ENCODE results near the gene CRB3.

The CRB3 gene, protein sequence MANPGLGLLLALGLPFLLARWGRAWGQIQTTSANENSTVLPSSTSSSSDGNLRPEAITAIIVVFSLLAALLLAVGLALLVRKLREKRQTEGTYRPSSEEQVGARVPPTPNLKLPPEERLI

DNA sequence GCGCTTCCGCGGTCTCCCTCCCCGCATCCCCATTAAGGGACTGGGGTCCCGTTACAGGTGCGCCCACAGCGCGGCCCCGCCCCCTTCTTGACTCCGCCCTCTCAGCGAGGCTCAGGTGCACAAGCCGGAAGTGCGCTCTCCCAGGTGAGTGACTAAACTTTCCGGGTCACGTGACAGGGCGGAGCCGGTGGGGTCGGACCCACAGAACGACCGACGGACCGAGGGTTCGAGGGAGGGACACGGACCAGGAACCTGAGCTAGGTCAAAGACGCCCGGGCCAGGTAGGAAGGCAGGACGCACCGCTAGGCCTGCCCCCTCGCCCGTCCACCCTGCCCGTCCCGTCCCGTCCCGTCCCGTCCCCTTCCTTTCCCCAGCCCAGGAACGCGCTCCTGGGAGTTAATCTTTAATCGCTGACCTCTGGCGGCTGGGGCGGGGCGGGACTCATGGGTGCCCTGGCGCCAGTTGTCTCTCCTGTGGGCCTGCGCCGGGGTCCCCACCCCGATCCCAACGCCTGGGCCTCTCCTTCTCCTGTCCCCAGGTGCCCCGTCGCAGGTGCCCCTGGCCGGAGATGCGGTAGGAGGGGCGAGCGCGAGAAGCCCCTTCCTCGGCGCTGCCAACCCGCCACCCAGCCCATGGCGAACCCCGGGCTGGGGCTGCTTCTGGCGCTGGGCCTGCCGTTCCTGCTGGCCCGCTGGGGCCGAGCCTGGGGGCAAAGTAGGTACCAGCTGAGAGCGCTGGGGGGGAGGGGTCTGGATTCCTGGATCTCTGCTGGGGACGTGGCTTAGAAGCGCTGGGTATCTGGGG is at the start of gene CRB3:
TSS of gene CRB3 (plus strand) at position 202 of the 804 bp plus-strand sequence. CDS start at position 633, 431 bp downstream.
- peaks cover 15% of the 10 kb centered on the region for H3K36me3 ChIP-seq (ENCODE audit: control insufficient read depth, insufficient read depth, low read length)
- H3K9me3 ChIP-seq (ENCODE audit: control insufficient read depth, insufficient read depth, low read length) = no peaks in the 10 kb centered on the region
- peak within 1 kb of the TSS; percentile 35; the same call in 1 of the 2 replicates for H3K9ac ChIP-seq (ENCODE audit: low read depth, low read length)
- peak within 1 kb of the TSS; percentile 59 for H3K27ac ChIP-seq (ENCODE audit: low read depth, low read length)
- 0 out of 2 replicates have a peak, but pooled peaks cover 7% of the 10 kb centered on the region for H3K4me1 ChIP-seq (ENCODE audit: control insufficient read depth, insufficient read depth, low read length)
- peak within 1 kb of the TSS; percentile 79 for H3K4me3 ChIP-seq (ENCODE audit: low read depth, low read length)
- peaks cover 4% of the 10 kb centered on the region; the same call in 1 of the 2 replicates for H3K27me3 ChIP-seq (ENCODE audit: control insufficient read depth, insufficient read depth, low read length)

DNA sequence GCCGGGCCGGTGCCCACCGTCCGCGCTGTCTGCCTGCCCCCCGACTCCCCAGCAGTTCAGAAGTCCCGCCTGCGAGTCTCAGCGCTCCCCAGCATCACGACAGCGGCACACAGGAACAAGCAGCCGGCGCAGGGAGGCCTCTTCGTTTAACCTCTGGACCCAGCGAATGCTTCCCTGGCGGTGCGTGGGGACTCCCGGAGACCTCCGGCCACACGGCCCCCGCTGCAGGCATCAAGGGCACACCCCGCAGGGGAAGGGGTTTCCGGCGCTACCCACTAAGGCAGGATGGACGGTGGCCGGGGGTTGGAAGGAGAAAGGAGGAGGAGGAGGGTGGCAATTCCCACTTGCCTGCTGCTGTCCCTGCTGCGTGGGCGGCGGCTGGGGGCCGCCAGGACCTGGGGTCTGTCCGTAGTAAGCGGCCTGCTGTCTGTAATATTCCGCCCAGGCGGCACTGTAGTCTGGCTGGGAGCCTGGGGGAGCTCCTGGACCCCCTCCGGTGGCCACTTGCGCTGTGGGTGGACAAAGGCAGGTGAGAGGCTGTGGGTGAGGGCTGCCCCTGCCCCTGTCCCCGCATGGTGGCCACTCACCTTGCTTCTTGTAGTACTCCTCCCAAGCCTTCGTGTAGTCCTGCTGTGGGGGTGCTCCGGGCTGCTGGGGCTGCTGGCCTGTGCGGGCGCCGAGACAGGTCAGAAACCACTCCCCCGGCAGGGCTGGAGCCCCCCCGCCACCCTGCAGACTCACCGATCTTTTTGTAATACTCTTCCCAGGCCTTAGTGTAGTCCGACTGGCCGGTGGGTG is 49.1 kb upstream of the CRB3 start:
- peak overlapping the region; percentile 5 for H3K27ac ChIP-seq (ENCODE audit: low read depth, low read length)
- H3K9ac ChIP-seq (ENCODE audit: low read depth, low read length) = no peak overlapping the region
- no peak overlapping the region for H3K4me3 ChIP-seq (ENCODE audit: low read depth, low read length)
- no peaks in the 10 kb centered on the region for H3K27me3 ChIP-seq (ENCODE audit: control insufficient read depth, insufficient read depth, low read length)
- H3K4me1 ChIP-seq (ENCODE audit: control insufficient read depth, insufficient read depth, low read length) = peaks cover 6% of the 10 kb centered on the region; the same call in 1 of the 2 replicates
- no peaks in the 10 kb centered on the region for H3K9me3 ChIP-seq (ENCODE audit: control insufficient read depth, insufficient read depth, low read length)
- H3K36me3 ChIP-seq (ENCODE audit: control insufficient read depth, insufficient read depth, low read length) = peaks cover 64% of the 10 kb centered on the region

DNA sequence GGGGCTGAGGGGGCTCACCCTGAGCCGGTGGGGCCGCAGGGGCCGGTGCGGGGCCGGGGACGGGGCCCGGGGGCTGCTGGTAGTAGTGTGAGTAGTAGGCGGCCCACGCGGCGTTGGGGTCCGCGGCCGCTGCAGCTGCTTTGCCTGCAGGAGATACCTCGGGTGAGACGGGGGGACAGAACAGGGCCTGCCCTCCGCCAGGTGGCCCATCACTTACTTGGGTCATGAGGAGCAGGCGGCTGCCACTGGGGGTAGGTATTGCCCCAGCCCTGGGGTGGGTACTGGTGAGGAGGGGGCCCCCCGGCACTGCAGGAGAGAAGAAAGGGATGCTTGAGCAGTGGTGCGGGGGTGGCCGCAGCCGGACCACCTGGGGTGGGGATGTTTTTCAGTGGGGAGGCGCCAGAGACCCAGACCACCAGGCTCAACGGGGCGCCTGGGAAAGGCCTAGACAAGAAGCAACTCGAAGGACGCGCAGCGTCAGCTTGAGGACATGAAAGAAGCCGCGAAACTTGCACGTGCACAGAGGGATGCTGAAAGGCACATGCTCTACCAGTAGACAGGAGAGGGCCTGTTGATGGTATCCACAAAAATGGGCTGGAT is 48.4 kb upstream of the CRB3 start:
- Histone ChIP-seq H3K27ac (ENCODE audit: low read depth, low read length) (no peak overlapping the region), H3K4me1 (ENCODE audit: control insufficient read depth, insufficient read depth, low read length) (peaks cover 6% of the 10 kb centered on the region; the same call in 1 of the 2 replicates), H3K9me3 (ENCODE audit: control insufficient read depth, insufficient read depth, low read length) (no peaks in the 10 kb centered on the region), H3K4me3 (ENCODE audit: low read depth, low read length) (no peak overlapping the region), H3K36me3 (ENCODE audit: control insufficient read depth, insufficient read depth, low read length) (peaks cover 70% of the 10 kb centered on the region), H3K27me3 (ENCODE audit: control insufficient read depth, insufficient read depth, low read length) (no peaks in the 10 kb centered on the region), H3K9ac (ENCODE audit: low read depth, low read length) (no peak overlapping the region)

DNA sequence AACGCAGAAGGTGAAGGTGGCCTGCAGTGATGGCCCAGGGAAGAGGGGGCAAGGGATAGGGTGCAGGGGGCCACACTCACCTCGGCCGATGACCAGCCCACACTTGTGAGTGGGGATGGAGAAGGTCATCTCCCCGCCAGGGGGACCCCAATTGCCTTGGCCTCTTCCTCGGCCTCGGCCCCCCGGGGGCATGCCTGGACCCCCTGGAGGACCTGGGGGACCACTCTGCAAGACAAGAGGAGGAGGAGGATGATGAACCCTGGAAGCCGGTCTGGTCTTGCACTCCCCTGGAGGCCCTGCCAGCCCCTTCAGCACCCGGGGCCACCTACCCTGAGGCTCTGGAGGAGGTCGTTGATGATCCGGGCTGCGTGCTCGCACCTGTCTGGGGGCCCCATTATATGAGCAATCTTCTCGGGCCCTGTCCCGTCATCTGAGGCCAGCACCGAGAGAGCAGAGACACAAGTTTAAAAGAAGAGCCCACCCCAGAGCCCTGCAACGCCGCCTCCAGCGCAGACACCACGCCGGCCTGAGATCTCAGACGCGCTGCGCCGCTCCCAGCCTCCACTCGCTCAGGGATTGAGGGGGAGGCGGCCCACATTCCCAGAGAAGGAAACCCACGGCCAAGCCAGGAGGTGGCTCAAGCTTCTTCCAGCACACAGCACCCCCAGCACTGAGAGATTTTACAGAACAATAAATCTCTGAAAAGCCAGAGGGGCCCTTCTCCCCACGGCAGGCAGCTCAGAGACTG is 47.2 kb upstream of the CRB3 start:
- H3K9ac ChIP-seq (ENCODE audit: low read depth, low read length) = no peak overlapping the region
- no peak overlapping the region for H3K27ac ChIP-seq (ENCODE audit: low read depth, low read length)
- H3K4me1 ChIP-seq (ENCODE audit: control insufficient read depth, insufficient read depth, low read length) = peaks cover 6% of the 10 kb centered on the region; the same call in 1 of the 2 replicates
- H3K36me3 ChIP-seq (ENCODE audit: control insufficient read depth, insufficient read depth, low read length) = peaks cover 82% of the 10 kb centered on the region
- H3K9me3 ChIP-seq (ENCODE audit: control insufficient read depth, insufficient read depth, low read length) = no peaks in the 10 kb centered on the region
- H3K4me3 ChIP-seq (ENCODE audit: low read depth, low read length) = no peak overlapping the region
- no peaks in the 10 kb centered on the region for H3K27me3 ChIP-seq (ENCODE audit: control insufficient read depth, insufficient read depth, low read length)

DNA sequence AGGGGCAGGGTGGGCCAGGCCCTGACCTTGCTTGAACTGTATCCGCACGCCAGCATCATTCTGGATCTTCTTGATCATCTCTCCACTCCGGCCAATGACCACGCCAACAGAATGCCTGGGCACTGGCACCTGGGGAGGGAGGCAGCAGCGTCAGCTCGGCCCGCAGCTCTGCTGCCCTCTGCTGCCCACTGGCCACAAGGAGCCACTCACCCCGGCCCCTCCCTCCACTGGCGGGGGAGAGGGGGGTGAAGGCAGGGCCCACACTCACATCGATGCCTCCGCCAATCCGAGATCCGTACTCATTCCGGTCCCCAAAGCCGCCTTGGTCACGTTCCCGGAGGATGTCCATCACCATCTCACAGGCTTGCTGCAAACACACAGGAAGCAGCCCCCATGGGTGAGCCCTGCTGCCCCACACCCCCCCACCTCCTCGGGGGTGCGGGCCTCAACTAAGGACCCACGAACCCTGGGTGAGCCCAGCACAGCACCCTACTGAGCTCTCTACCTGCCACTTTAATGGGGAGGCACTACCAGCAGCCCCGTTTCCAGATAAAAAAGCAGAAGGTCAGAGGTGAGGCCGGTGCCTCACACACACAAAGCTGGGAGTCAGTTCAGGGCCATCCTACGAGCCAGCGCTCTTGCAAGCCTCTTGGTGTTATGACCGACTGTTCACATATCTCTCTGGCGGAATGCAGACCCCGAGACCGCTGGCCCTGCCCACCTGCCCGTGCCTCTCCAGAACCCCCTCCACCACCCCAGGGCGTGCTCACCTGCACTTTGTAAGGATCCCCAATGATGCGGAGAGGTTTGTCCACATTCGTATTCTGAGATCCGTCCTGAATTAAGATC is 46.1 kb upstream of the CRB3 start:
- Histone ChIP-seq H3K9me3 (ENCODE audit: control insufficient read depth, insufficient read depth, low read length) (no peaks in the 10 kb centered on the region), H3K9ac (ENCODE audit: low read depth, low read length) (no peak overlapping the region), H3K4me3 (ENCODE audit: low read depth, low read length) (no peak overlapping the region), H3K27me3 (ENCODE audit: control insufficient read depth, insufficient read depth, low read length) (no peaks in the 10 kb centered on the region), H3K4me1 (ENCODE audit: control insufficient read depth, insufficient read depth, low read length) (no peaks in the 10 kb centered on the region), H3K27ac (ENCODE audit: low read depth, low read length) (no peak overlapping the region), H3K36me3 (ENCODE audit: control insufficient read depth, insufficient read depth, low read length) (peaks cover 93% of the 10 kb centered on the region)

DNA sequence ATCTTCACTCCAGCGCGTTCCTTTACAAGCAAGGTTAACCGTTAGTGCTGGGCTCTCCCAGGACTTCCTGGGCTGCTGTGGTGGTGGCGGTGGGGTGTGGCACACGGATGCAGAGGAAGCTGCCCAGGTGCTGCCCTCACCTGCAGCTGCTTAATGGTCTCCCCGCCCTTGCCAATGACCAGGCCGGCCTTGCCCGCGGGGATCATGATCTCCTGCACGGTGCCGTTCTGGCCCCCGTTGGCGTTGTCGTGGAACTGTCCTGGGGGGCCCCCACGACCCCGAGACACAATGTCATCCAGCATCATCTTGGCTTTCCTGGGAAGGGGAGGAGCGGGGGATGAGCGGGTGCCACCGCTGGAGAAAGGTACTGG is 45.5 kb upstream of the CRB3 start:
- Histone ChIP-seq H3K36me3 (ENCODE audit: control insufficient read depth, insufficient read depth, low read length) (peaks cover 90% of the 10 kb centered on the region), H3K27me3 (ENCODE audit: control insufficient read depth, insufficient read depth, low read length) (no peaks in the 10 kb centered on the region), H3K9ac (ENCODE audit: low read depth, low read length) (no peak overlapping the region), H3K9me3 (ENCODE audit: control insufficient read depth, insufficient read depth, low read length) (no peaks in the 10 kb centered on the region), H3K4me1 (ENCODE audit: control insufficient read depth, insufficient read depth, low read length) (no peaks in the 10 kb centered on the region), H3K27ac (ENCODE audit: low read depth, low read length) (no peak overlapping the region), H3K4me3 (ENCODE audit: low read depth, low read length) (no peak overlapping the region)

DNA sequence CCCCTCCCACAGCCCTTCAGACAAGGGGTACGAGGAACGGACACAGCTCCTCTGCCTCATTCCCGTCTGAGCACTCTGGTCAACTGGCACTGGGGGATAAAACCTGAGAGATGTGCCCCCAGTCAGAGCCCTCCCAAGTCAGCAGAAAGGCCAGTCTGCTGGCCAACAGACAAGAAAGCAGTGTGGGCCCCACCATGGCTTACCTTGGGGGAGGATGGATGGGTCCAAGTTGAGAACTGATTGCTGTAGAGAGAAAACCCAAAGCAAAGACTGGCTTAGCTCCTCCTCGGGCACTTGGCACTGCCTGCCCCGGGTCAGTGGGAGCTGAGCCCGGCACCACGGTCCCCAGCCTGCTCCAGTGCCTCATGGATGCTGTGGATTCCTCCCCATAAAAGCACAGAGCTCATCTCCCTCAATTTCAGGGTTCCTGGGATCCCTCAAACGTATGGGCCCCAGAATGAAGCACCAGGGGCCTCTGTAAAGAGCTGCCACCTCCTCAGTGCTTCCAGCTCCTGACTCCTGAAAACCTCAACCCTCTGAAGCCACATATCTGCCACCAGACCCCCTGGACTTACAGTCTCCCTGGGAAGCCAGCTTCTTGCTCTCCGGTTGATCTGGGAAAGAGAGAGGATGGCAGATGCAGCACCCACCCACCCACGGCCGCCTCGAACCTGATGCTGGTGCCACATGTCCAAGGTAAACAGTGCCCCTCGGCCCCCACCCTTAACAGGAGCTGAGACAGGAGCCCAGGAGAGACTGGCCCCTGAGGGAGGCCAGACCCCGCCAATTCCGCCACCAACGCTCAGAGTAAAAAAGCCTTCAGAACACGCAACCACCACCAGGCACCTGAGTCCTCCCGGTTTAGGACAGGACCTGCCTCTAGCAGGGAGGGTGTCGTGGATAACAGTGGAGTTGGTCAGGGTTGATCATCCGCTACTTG is 42.7 kb upstream of the CRB3 start:
- no peak overlapping the region for H3K9ac ChIP-seq (ENCODE audit: low read depth, low read length)
- no peaks in the 10 kb centered on the region for H3K4me1 ChIP-seq (ENCODE audit: control insufficient read depth, insufficient read depth, low read length)
- H3K27me3 ChIP-seq (ENCODE audit: control insufficient read depth, insufficient read depth, low read length) = no peaks in the 10 kb centered on the region
- peaks cover 4% of the 10 kb centered on the region; the same call in 1 of the 2 replicates for H3K9me3 ChIP-seq (ENCODE audit: control insufficient read depth, insufficient read depth, low read length)
- no peak overlapping the region for H3K4me3 ChIP-seq (ENCODE audit: low read depth, low read length)
- H3K36me3 ChIP-seq (ENCODE audit: control insufficient read depth, insufficient read depth, low read length) = peaks cover 65% of the 10 kb centered on the region
- H3K27ac ChIP-seq (ENCODE audit: low read depth, low read length) = no peak overlapping the region

DNA sequence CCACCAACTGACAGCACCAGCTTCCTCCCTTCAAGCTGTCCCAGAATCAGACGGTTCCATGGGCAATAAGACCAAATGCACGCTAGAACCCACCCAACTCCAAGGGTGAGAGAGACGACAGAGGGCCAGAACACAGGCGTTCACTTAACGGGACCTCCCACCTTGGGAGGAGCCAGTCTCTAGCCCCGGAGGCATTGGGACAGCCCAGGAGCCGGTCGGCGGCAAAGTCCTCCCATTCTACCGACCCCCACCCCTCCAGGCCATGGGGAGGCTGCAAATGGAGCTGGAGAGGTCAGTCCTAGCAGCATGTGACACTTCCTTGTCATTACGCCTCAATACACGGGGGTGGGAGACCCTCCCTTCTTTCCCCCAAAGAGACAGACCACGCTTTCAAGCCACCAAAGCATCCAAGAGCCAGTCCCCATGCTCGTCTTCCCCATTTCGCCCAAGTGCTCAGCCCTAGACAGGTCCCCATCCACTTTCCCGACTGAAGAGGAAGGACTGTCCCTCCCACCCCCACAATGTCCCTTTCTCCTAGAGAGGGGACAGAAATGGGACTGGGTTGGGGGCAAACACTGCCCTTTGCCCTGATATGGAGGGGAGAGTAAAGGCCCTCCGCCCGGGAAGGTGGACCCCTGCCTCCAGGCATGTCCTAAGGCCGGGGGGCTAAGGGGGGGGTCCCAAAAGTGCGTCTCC is 40.4 kb upstream of the CRB3 start:
- H3K27me3 ChIP-seq (ENCODE audit: control insufficient read depth, insufficient read depth, low read length) = no peaks in the 10 kb centered on the region
- peaks cover 42% of the 10 kb centered on the region for H3K36me3 ChIP-seq (ENCODE audit: control insufficient read depth, insufficient read depth, low read length)
- H3K9ac ChIP-seq (ENCODE audit: low read depth, low read length) = peak overlapping the region; percentile 65
- H3K4me1 ChIP-seq (ENCODE audit: control insufficient read depth, insufficient read depth, low read length) = no peaks in the 10 kb centered on the region
- H3K4me3 ChIP-seq (ENCODE audit: low read depth, low read length) = peak overlapping the region; percentile 91
- peaks cover 4% of the 10 kb centered on the region; the same call in 1 of the 2 replicates for H3K9me3 ChIP-seq (ENCODE audit: control insufficient read depth, insufficient read depth, low read length)
- H3K27ac ChIP-seq (ENCODE audit: low read depth, low read length) = peak overlapping the region; percentile 79
